Stimulated activated CD4-positive, alpha-beta T cell treated with anti-CD3 and anti-CD28 coated beads, Interleukin-1b, Interleukin-23, amount 100 ng/mL, for 4 hours (primary cell): ENCODE measurements around the gene MESP2.

Experiments used
- DNase-seq, 2 donors: peaks; one replicate each; pipeline ENCODE4 v3.0.0-alpha.2; 2020; ENCODE audit warnings: low read depth in 2 of 2

Gene MESP2

GRCh38 chr15:89755701-89756100, 20.4 kb upstream of the MESP2 start:
- no peak for DNase-seq

GRCh38 chr15:89756897-89757296, 19.2 kb upstream of the MESP2 start:
- DNase-seq, result no peak

GRCh38 chr15:89758283-89758682, 17.8 kb upstream of the MESP2 start:
- DNase-seq, result no peak

GRCh38 chr15:89758981-89759380, 17.2 kb upstream of the MESP2 start:
- no peak for DNase-seq

GRCh38 chr15:89759835-89760234, 16.3 kb upstream of the MESP2 start:
- DNase-seq, result no peak

- peak; percentile 56 to 60 for DNase-seq
These were observed 15.7 kb upstream of the MESP2 start for GRCh38 chr15:89760303-89761008.

- no peak for DNase-seq
These were observed 14.9 kb upstream of the MESP2 start for GRCh38 chr15:89761009-89761831.

- DNase-seq, result no peak
These were observed 14.2 kb upstream of the MESP2 start for GRCh38 chr15:89761929-89762328.

- no peak for DNase-seq
These were observed 10.4 kb upstream of the MESP2 start for GRCh38 chr15:89765694-89766093.

GRCh38 chr15:89766357-89767311, 9.5 kb upstream of the MESP2 start:
- no peak for DNase-seq

GRCh38 chr15:89767411-89767915, 8.7 kb upstream of the MESP2 start:
- DNase-seq, result no peak

GRCh38 chr15:89768071-89768500, 8.0 kb upstream of the MESP2 start:
- no peak for DNase-seq

- no peak for DNase-seq
These were observed 6.8 kb upstream of the MESP2 start for GRCh38 chr15:89769366-89769765.

GRCh38 chr15:89770041-89770440, 6.1 kb upstream of the MESP2 start:
- DNase-seq, result no peak

GRCh38 chr15:89772932-89773583, 3.1 kb upstream of the MESP2 start:
- DNase-seq, result no peak

GRCh38 chr15:89774492-89774891, 1.6 kb upstream of the MESP2 start:
- no peak for DNase-seq

GRCh38 chr15:89775815-89776214, 317 bp upstream of the MESP2 start:
- DNase-seq, result no peak

- DNase-seq, result no peak
These were observed 1.1 kb downstream of the MESP2 start for GRCh38 chr15:89777073-89777751.

GRCh38 chr15:89777782-89778380, 1.7 kb downstream of the MESP2 start:
- DNase-seq, result no peak

- DNase-seq, result no peak
These were observed 2.7 kb downstream of the MESP2 start for GRCh38 chr15:89778861-89779260.
